Hippocampal formation (tissue), 2 donors: Measurements from ENCODE around the gene DHCR24.

Source experiments
- DNase-seq, 2 donors: peaks; one replicate each; lab custom pipeline; 2025; lab: John Stamatoyannopoulos, UW

The DHCR24 gene

GRCh38 chr1:54815086-54815876, 71.7 kb downstream of the DHCR24 start:
- no peak for DNase-seq

DNA sequence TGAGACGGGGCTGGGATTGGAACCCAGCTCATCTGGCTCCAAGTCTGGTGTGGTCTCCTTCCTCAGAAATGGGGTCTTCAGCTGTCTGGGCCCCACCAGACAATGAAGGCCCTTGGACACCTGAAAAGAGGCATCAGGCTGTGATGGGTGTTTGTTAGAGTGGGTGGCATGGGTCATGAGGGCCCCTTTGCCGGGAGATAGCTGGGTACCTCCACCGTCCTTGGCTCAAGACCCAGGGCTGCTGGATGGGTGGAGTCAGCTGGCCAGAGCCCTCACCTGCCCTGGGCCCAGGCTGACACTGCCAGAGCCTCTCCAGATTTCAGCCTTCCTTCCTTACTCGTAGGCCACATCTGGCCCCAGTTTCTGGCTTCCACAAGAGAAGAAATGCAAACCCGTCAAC, 72.4 kb downstream of the DHCR24 start:
- DNase-seq: no peak

DNA sequence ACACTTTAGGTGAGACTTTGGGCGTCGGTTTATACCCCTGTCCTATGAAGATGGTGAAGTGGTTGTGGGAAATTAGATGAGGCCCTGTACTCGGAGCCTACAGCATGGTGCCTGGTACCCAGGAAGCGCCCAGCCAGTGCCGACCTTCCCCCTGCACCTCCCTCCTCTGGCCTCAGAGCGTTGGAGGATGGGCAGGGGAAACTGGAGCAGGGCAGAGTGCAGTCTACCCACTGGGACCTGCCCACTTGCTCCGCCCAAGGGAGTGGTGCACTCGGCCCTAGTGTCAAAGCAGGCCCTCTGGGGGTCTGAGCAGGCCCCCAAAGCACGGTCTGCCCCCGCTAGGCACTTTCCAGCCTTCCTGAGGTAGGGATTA, 72.9 kb downstream of the DHCR24 start:
- DNase-seq: no peak

DNA sequence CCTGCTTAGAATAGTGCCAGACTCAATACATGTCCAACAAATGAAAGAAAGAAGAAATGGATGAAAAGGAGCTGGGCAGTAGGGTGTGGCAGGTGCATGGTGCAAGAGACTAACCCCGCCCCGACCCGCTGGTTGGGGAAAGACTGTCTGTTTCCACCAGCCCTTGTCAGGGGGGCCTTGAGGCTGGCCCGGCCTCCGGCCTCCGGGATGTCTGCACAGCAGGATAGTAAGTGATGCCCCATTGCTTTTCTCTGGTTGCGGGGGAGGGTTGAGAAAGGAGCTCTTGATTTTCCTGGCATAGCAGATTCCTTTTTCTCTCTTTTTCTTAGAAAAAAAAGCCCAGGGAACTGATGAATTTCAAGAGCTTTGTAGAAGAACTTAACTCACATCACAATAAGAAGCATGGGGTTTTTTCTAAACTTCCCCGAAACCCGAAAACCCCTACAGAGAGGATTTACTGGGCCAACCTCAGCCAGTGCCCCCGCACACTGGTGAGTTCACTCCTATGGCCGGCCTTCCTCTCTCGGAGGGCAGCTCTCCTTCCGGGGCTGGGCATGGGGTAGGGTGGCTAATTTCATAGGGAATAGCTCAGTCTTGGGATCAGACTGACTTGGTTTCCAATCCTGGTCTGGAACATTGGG, 73.4 kb downstream of the DHCR24 start:
- DNase-seq: no peak

- no peak for DNase-seq
Measured at GRCh38 chr1:54812801-54813484, 74.1 kb downstream of the DHCR24 start.

GRCh38 chr1:54811739-54812655, 75.0 kb downstream of the DHCR24 start:
- no peak for DNase-seq

DNA sequence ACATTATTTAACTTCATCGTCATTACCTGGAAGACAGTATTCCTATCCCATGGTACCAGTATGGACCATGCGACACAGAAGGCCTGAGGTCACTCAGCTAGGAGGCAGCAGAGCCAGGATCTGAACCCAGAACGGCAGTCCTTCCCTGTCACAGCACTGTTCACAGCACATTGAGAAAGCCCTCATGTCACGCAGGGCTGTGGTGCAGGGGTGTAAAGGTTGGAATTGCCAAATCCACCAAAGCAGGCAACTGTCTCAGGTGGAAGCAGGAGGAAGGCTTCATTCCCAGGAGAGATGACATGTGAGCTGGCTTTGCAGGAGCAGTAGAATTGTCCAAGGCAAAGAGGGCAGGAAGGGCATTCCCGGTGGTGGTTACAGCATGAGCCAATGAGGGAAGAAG, 75.9 kb downstream of the DHCR24 start:
- DNase-seq: no peak

DNA sequence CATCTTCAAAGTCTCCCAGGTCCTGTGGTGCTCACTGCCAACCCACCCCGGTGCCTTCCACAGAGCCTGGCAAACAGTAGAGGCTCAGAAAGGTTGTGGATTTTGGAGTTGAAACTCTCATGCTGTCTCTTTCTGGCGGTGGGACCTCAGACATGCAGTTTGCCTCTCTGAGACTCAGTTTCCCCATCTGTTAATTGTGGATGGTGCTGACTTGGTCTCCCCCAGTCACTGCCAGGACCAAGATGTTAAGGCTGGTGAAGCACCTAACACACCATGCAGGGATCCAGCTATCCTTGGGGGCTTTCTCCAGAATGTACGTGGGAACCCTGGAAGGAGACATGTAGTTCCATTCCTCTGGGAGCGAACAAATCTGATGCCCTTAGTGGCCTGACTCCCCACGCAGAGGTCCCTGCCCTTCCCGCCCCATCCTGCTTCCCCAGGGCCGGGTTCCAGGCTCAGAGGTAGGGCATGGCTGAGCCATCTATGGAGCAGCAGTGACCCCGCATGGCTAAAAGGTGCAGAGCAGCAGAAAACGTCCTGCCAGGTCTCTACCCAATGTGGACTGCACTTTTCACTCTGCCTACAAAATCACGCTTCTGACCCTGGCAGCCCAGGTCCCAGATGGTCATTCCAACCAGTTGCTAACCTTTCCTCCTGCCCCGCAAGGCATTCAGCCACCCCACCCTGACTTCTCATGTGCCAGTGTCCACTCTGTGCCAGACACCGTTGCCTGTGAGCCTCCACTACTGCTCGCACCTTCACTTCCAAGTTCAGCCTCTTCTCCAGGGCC, 76.6 kb downstream of the DHCR24 start:
- peak; percentile 41 to 47 for DNase-seq

DNA sequence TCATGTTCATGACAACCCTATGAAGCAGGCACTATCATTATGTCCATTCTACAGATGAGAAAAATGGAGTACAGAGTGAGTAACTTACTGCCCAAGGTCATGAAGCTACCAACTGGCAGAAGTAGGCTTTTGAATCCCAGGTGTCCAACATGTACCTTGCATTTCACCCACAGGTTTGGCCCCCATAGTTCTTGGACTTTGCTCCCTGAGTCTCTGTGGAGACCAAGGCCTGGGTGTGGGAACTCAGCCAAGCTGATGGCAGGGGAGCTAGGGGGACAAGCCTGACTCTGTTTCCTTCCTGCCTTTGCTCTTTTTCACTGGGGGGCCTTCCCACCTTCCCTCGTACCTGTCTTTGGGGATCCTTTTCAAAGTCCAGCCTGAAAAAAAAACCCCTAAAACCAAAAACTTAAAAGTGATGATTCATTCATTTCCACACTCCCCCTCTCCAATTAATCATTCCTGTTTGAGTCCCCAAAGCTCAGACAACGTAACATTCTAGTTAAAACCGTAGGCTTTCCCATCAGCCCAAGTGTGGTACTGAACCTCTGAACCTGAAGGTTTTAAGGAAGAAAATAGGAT, 77.4 kb downstream of the DHCR24 start:
- DNase-seq: no peak

DNA sequence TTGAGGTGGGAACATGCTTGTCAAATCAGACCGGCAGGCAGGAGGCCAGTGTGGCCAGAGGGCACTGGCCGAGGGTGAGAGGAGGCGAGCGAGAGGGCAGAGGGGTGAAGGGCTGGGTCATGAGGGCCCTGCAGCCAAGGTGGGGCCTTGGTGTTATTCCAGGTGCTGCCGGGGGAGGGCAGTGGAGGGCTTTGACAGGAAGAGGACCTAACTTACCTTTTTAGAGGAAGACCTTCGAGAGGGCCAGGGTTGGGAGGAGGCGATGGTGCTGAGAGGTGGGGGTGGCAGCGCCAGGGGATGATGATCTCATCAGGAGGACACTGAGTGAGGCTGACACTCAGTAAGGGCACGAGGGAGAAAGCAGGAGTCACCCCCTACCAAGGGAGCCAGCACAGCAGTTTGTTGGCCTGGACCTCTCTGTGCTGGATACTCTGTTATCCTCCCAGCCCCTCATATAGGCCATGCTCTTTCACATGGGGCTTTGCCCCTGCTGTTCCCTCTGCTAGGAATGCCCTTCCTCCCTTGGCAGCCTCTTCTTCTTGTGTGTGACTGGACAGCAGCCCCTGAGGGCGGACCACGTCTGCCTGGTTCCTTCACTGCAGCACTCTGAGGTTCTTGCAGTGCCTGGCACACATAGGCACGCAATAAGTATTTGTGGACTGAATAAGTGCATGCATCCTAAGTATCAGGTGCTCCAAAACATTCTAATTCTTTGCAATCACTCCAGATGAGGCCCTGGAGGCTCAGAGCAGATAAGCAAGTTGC, 78.4 kb downstream of the DHCR24 start:
- no peak for DNase-seq

- no peak for DNase-seq
Measured at GRCh38 chr1:54807756-54808155, 79.2 kb downstream of the DHCR24 start.

DNA sequence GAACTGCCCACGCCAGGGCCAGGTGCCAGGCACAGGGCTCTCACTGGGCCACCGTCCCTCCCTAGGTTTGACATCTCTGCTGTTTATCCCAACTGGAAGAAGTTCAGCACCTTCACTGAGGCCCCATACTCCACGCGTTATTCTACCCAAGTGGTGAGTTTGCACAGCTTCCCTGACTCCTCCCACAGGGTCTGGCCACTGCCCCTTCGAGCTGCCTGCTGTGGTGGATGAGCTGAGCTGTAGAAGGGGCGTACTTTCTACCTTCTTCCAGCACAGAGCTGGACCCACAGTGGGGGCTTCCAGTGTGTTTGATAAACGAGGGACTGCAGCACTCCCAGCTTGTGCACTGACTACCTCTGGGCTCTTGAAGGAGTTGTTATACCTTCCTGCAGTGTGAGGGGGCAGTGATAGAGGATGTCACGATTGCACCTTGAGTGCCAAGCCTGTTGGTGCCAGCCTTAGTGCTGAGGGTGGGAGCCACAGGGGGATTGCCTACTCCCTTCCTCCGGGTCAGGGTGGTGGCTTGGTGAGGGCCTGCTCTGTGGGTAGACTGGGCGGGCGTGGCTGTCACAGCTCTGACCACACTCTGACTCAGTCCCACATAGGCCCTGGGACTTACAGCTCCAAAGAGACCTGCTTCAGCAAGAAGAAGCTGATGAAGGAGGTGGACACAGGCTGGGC, 79.9 kb downstream of the DHCR24 start:
- no peak for DNase-seq

GRCh38 chr1:54805981-54806381, 81.0 kb downstream of the DHCR24 start:
- DNase-seq: no peak

DNA sequence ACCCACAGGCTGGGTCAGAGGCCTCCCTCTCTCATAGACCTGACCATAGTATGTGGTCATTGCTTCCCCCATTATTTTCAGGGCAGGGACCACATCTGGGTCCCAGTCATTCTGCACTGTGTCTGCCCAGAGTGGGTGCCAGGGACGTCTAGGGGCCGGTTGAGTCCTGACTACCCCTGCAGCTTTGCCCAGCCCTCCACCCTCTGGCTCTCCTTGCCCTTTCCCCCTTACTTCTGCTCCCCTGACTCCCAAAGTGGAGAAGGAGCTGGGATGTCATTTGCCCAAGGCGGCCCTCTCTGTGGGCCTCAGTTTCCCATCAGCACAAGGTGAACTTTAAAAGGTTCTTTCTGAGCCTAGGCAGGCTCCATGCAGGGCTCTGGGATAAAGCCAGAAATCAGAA, 81.5 kb downstream of the DHCR24 start:
- no peak for DNase-seq

GRCh38 chr1:54804471-54805132, 82.4 kb downstream of the DHCR24 start:
- DNase-seq: no peak

DNA sequence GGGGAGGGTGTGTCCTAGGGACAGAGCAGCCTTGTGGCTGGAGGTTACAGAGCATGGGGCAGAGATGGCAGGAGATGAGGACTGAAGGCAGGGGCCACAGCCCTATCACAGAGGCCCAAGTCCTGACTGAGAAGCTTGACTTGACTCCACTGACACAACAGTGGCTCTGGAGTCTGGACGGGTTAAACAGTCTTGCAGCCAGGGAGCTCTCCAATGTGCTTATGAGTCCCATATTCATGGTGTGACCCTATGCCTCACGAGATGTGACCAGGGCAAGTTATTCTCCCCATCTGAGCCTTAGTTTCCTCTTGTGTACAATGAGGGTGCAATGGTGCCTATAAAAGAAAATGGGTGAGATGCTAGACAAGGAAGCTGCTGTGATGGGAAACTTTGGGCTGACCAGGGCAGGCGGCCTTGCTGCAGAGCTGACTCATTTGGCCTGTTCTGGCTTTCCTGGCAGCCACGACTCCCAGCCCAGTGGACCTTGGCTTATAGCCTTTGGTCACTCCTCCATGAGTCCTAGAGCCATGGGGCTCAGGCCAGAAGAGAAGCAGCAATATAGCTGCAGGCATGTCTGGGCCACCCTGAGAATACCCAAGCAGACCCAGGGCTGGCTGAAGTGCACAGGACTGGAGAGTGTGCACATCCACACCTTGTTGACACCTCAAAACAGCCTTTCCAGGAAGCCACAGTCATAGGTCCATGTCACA, 83.1 kb downstream of the DHCR24 start:
- no peak for DNase-seq

- DNase-seq: no peak
Measured at GRCh38 chr1:54800899-54801759, 85.9 kb downstream of the DHCR24 start, which contains the start of gene TTC22. Gene TTC22 (minus strand): TSS chr1:54801323. CDS start chr1:54801163, 160 bp downstream.
